Activated CD4-positive, CD25-positive, alpha-beta regulatory T cell treated with anti-CD3 and anti-CD28 coated beads, Interleukin-2, amount 50 U/mL, for 24 hours (primary cell): ENCODE data around the gene SYCP2L.
"Not testable (repeated sequence)": the region's sequence is repeated elsewhere in the genome, so short reads cannot be mapped to it uniquely, and the experiment has no call there.

Source experiments
- ATAC-seq, 2 donors: fragments of 150-1000 bp; cut with Tn5 transposase; one replicate each; pipeline ENCODE4 v1.10.0; 2021; ENCODE audit warnings: mild to moderate bottlenecking in 1 of 2, moderate library complexity in 1 of 2

The SYCP2L gene

GRCh38 chr6:10957414-10957886, 70.6 kb downstream of the SYCP2L start:
- ATAC-seq = no peak

- ATAC-seq = no peak
These were observed 73.3 kb downstream of the SYCP2L start for GRCh38 chr6:10960171-10960570.

DNA sequence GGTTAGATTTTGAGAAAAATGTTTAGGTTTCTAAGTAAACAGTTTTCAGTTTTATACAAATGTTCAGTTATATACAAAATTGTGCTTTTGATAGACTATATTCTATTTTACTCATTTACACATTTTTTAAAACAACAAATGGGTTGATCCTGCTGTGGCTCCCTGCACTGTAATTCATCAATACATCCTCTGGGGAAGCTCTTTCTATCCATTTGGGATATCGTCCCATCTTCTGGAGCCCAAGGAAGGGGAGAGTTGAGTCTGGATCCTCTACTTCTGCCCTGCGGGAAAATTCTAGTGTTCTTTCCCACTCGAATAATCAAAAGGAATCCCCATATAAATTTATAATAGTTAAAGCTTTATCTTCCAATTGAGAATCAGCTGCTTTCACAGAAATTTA, 75.0 kb downstream of the SYCP2L start:
- no peak for ATAC-seq

DNA sequence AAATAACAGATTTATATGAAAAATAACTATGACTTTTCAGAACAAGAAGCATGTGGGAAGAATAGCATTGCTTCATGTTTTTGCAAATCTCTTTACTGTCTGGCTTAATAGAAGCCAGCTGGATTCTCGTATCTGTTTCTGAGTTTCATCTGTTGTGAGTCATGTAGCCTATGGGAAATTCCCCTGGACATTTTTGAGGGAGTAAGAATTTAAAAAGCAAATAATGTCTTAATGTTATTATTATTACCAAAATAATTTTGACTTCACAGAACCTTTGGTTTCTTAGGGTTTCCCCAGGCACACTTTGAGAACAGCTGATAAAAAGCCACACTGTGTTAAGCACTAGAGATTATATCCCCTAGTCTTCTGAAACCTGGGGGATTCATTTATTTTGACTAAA, 75.8 kb downstream of the SYCP2L start:
- no peak for ATAC-seq

GRCh38 chr6:10963113-10963512, 76.3 kb downstream of the SYCP2L start:
- ATAC-seq = no peak

DNA sequence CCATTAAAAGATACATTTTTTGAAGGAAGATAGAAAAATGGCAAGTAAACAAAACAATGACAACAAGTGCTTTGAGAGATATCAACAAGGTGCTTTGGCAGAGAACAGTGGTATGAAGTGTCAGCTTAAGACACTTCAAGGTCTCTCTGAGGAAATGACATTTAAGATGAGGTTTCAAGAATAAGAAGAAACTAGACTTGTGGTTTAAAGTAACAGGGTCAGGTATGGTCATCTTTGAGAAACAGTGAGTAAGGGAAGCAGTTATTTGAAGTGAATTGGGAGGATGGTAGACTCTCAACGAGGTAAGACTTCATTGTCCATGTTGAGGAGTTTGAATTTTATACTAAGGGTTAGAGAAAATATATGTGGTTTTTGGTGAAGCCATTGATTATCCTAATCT, 77.8 kb downstream of the SYCP2L start:
- no peak for ATAC-seq

GRCh38 chr6:10968776-10969175, 81.9 kb downstream of the SYCP2L start:
- no peak for ATAC-seq

- ATAC-seq = no peak
These were observed 83.9 kb downstream of the SYCP2L start for GRCh38 chr6:10970731-10971130.

DNA sequence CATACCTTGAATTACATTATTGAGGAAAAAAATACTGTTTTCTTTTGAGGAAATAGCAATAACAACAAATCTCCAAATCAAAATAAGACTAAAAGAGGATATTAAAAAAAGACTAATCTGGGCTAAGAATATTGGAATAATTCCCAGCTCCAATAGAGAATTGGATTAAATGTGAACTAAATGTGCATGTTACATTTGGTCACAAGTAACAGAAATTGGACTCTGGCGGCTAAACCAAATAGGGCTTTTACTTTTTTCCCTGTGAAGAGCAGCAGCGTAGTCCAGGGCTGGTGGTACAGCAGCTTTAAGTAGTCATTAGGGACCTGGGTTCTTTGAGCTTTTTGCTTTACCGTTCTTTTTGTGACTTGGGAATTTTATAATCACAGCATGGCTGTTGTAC, 85.3 kb downstream of the SYCP2L start:
- ATAC-seq = no peak

DNA sequence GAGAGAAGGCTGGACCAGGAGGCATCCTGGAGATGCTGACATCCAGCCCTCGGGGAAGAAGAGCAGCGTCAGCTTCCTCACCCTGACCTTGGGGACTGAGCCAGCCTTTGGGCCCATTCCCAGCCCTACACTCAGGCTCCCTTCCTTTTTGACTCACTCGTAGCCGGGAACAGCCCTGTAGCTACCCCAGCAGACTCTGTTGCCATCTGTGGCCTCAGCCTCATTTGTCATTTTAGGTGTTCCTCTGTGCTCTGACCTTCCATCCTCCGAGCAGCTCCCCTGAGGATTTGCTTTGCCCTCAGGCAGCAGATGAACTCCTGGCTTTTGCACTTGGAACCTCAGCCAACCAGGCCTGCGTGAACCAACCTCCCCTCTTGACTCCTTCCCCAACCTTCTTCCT, 89.7 kb downstream of the SYCP2L start:
- ATAC-seq = no peak

DNA sequence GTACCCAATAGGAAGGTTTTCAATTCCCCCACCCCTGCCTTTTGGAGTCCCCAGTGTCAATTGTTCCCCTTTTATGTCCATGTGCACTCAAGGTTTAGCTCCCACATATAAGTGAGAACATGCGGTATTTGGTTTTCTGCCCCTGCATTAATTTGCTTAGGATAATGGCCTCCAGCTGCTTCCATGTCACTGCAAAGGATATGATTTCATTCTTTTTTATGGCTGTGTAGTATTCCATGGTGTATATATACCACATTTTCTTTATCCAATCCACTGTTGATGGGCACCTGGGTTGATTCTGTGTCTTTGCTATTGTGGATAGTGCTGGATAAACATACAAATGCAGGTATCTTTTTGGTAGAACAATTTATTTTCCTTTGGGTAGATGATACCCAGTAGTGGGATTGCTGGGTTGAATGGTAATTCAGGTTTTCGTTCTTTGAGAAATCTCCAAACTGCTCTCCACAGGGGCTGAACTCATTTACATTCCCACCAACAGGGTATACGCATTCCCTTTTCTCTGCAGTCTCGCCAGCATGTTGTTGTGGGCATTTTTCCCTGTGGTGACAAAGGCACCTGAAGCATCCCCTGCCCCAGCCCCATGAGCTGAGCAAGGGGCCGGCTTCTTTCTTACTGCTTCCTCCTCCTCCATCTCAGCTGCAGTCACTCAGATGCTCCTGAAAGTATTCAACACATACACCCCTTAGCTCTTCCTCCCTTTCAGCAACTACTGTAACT, 90.5 kb downstream of the SYCP2L start:
- ATAC-seq = no peak

GRCh38 chr6:10979603-10980002, 92.8 kb downstream of the SYCP2L start:
- no peak for ATAC-seq

DNA sequence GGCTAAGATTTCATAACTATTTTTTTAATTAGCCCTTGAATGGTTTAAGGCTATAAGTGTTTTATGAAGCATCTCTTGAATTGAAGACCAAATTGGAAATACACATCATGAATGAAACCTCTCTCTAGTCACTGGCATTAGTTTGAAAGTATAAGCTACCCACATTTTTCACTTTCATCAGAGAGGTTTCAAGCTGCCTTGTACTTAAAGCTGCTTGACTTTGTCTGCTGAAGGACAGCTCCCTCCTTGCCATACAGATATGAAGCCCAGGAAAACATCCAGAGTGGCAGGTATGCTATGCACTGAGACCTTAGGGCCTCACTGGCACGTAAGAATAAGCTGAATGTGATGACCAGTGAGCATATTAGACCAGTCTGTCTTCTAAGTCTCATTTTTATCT, 94.6 kb downstream of the SYCP2L start:
- no peak for ATAC-seq

GRCh38 chr6:10984959-10985358, 98.1 kb downstream of the SYCP2L start:
- ATAC-seq = not testable (repeated sequence)

DNA sequence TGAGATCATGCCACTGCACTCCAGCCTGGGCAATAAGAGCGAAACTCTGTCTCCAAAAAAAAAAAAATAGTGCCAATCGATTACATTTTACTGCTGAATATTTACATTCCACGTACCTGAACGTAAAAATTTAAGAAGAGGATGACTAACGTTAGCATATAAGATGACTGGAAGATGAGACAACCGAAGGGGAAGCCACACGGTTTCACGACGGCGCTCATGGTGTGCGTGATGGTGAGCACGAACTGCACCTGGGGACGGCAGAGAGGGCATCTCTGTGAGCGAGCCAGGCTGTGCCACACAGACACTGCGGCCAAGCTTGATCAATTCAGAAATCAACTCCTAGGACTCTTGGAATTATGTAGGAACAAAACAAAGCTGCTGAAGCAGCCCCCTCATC, 102.7 kb downstream of the SYCP2L start:
- ATAC-seq = no peak

DNA sequence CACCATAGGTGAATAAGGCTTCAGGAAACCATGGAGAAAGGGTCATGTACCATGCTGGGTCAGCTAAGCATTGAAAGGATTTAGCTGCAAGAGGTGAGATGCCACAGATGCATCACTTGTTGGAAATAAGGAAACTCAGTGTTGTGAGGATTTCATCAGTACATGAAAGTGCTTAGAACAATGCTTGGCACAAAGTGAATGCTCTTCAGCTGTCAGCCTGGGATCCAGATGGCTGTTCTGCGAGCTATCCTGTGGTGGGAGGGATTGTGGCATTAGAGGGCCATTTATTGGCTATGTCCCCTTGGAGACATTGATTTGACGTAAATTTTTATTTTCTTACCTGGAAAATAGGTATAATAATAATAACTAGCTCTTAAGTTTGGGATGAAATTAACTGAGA, 104.3 kb downstream of the SYCP2L start:
- ATAC-seq = no peak

DNA sequence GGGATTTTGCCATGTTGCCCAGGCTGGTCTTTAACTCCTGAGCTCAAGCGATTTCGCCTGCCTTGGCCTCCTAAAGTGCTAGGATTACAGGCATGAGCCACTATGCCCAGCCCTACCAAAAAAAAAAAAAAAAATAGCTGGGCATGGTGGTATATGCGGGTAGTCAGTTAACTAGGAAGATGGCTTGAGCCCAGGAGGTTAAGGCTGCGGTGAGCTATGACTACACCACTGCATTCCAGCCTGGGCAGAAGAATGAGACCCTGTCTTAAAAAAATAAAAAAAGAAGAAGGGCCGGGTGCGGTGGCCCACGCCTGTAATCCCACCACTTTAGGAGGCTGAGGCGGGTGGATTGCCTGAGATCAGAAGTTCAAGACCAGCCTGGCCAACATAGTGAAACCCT, 107.0 kb downstream of the SYCP2L start:
- no peak for ATAC-seq

GRCh38 chr6:10995114-10995707, 108.4 kb downstream of the SYCP2L start:
- ATAC-seq = no peak

- ATAC-seq = no peak
These were observed 113.1 kb downstream of the SYCP2L start for GRCh38 chr6:10999994-11000393.

- ATAC-seq = no peak
These were observed 115.3 kb downstream of the SYCP2L start for GRCh38 chr6:11002176-11002575.

GRCh38 chr6:11003297-11003696, 116.4 kb downstream of the SYCP2L start:
- ATAC-seq = not testable (repeated sequence)

- no peak for ATAC-seq
These were observed 119.2 kb downstream of the SYCP2L start for GRCh38 chr6:11006061-11006460.

- peak in 1 of 2 donors; percentile 48 for ATAC-seq
These were observed 121.1 kb downstream of the SYCP2L start for GRCh38 chr6:11007715-11008608.

- ATAC-seq = no peak
These were observed 122.0 kb downstream of the SYCP2L start for GRCh38 chr6:11008821-11009220.
